GM12878 (cell line): ENCODE data around the gene PIP4K2A. TPM values are rescaled to one million over a fixed set of nuclear protein-coding genes. Genes with fewer than 3 reads are reported as not detected.

Source experiments
- ATAC-seq: fragments of 200-7000 bp; cut with Tn5 transposase; 3 replicates; pipeline ENCODE4 v1.9.1; 2020; ENCODE audit warnings: mild to moderate bottlenecking, moderate library complexity
- BruUV-seq: library from RNA; stranded (reverse); fragments of 400-500 nt; replicated peaks from 2 replicates; lab custom pipeline; 2021; lab: Mats Ljungman, UMichigan
- CTCF ChIA-PET: fragments of 300-600 bp; sonication (Branson Sonifier 250); formaldehyde crosslinking; extraction: SDS; loops from one replicate; lab custom pipeline; 2021; ENCODE audit warnings: inconsistent platforms; lab: Yijun Ruan, JAX
- POLR2A ChIA-PET: fragments of 350-600 bp; formaldehyde crosslinking; extraction: SDS; loops from one replicate; lab custom pipeline; 2021; ENCODE audit warnings: inconsistent platforms; lab: Charles Lee
- RAD21 ChIA-PET: fragments of 300-600 bp; sonication (Branson Sonifier 250); formaldehyde crosslinking; loops from one replicate; lab custom pipeline; 2023; ENCODE audit warnings: antibody characterized with exemption; ENCODE audit not compliant: unreplicated experiment; lab: Charles Lee
- SMC1A ChIA-PET: fragments of 300-600 bp; sonication (Branson Sonifier 250); formaldehyde crosslinking; loops from one replicate; lab custom pipeline; 2023; ENCODE audit not compliant: unreplicated experiment, uncharacterized antibody; lab: Charles Lee
- DNase-seq: peaks from one replicate; pipeline ENCODE4 v3.0.0-alpha.2; 2011; ENCODE audit warnings: low read depth, low spot score
- FAIRE-seq: peaks from 3 replicates; lab custom pipeline; 2011; peaks lifted over from hg19 to GRCh38; lab: Jason Lieb, UNC
- H2AFZ ChIP-seq: 2 replicates; pipeline ENCODE4 v1.6.0; 2011; ENCODE audit warnings: low read depth, low read length, control low read depth; ENCODE audit not compliant: control insufficient read depth
- H3K27ac ChIP-seq: 2 replicates; pipeline ENCODE4 v1.5.1; 2011; ENCODE audit warnings: control low read depth; ENCODE audit not compliant: control insufficient read depth, insufficient read depth
- H3K27me3 ChIP-seq, 2 experiments: replicated peaks in 1 of 2; 2 replicates each; pipeline versions ENCODE4 v1.6.0 to v1.6.1; 2011; ENCODE audit warnings: low read length in 1 of 2; ENCODE audit not compliant: control insufficient read depth in 2 of 2, insufficient read depth in 2 of 2
- H3K36me3 ChIP-seq, 2 experiments: 2 replicates each; pipeline ENCODE4 v1.5.1; 2011; ENCODE audit warnings: low read length in 1 of 2; ENCODE audit not compliant: control insufficient read depth in 2 of 2, insufficient read depth in 2 of 2
- H3K4me1 ChIP-seq: 2 replicates; pipeline ENCODE4 v1.6.1; 2011; ENCODE audit warnings: mild to moderate bottlenecking, low read length, moderate library complexity, mixed read lengths; ENCODE audit not compliant: control insufficient read depth, insufficient read depth
- H3K4me2 ChIP-seq: 2 replicates; pipeline ENCODE4 v1.6.0; 2011; ENCODE audit warnings: control low read depth; ENCODE audit not compliant: control insufficient read depth, insufficient read depth
- H3K4me3 ChIP-seq: fragments of 200-600 bp; sonication (generic); 2 replicates; pipeline ENCODE4 v1.5.1; 2016
- H3K79me2 ChIP-seq: 2 replicates; pipeline ENCODE4 v1.6.0; 2011; ENCODE audit warnings: low read length; ENCODE audit not compliant: control insufficient read depth, insufficient read depth
- H3K9ac ChIP-seq: 2 replicates; pipeline ENCODE4 v1.8.0; 2011; ENCODE audit warnings: low read length, control low read depth, mixed read lengths; ENCODE audit not compliant: control insufficient read depth, insufficient read depth
- H3K9me3 ChIP-seq: replicated peaks from 3 replicates; pipeline ENCODE4 v1.5.1; 2011; ENCODE audit warnings: mild to moderate bottlenecking, low read length; ENCODE audit not compliant: control insufficient read depth, insufficient read depth
- H4K20me1 ChIP-seq: 2 replicates; pipeline ENCODE4 v1.6.0; 2011; ENCODE audit not compliant: control insufficient read depth, insufficient read depth
- ATF7 ChIP-seq: fragments of 450-650 bp; IDR thresholded peaks from 2 replicates; pipeline ENCODE4 v1.6.1; 2016; ENCODE audit warnings: low read depth, mild to moderate bottlenecking
- GABPA ChIP-seq: IDR thresholded peaks from 2 replicates; pipeline ENCODE4 v1.6.1; 2014; ENCODE audit warnings: antibody characterized with exemption, low read depth, mild to moderate bottlenecking, inconsistent platforms
- IKZF1 ChIP-seq: fragments of 450-650 bp; conservative IDR thresholded peaks from 2 replicates; pipeline ENCODE4 v1.6.1; 2017; ENCODE audit warnings: antibody characterized with exemption, mild to moderate bottlenecking
- JUND ChIP-seq: IDR thresholded peaks from 2 replicates; pipeline ENCODE4 v1.6.1; 2012; ENCODE audit warnings: low read depth, mild to moderate bottlenecking, low read length, improper control_type of control experiment, moderate library complexity
- MEF2B ChIP-seq: fragments of 450-650 bp; IDR thresholded peaks from 2 replicates; pipeline ENCODE4 v1.6.1; 2018; ENCODE audit warnings: mild to moderate bottlenecking, moderate library complexity; ENCODE audit not compliant: partially characterized antibody, poor library complexity, severe bottlenecking
- MTA2 ChIP-seq: fragments of 450-650 bp; IDR thresholded peaks from 2 replicates; pipeline ENCODE4 v1.6.1; 2016; ENCODE audit warnings: low read depth, mild to moderate bottlenecking, moderate library complexity
- MXI1 ChIP-seq: fragments of 150-350 bp; IDR thresholded peaks from 2 replicates; pipeline ENCODE4 v1.6.1; 2011; ENCODE audit warnings: low read depth, mild to moderate bottlenecking, inconsistent platforms, low read length, improper control_type of control experiment
- NBN ChIP-seq: fragments of 450-650 bp; IDR thresholded peaks from 2 replicates; pipeline ENCODE4 v1.6.1; 2016
- NFIC ChIP-seq: IDR thresholded peaks from 2 replicates; pipeline ENCODE4 v1.6.1; 2012; ENCODE audit warnings: low read depth, mild to moderate bottlenecking, inconsistent platforms, low read length, moderate library complexity
- PAX5 ChIP-seq: IDR thresholded peaks from 2 replicates; pipeline ENCODE4 v1.6.1; 2011; ENCODE audit warnings: low read depth, low read length, borderline replicate concordance
- POLR2A ChIP-seq: IDR thresholded peaks from 2 replicates; pipeline ENCODE4 v1.6.1; 2011; ENCODE audit warnings: low read depth, mild to moderate bottlenecking, low read length
- POLR2AphosphoS2 ChIP-seq: IDR thresholded peaks from 2 replicates; pipeline ENCODE4 v1.6.1; 2011; ENCODE audit warnings: low read depth, mild to moderate bottlenecking, low read length, improper control_type of control experiment, moderate library complexity
- RUNX3 ChIP-seq: IDR thresholded peaks from 2 replicates; pipeline ENCODE4 v1.6.1; 2012; ENCODE audit warnings: low read length, inconsistent platforms
- SMC3 ChIP-seq: IDR thresholded peaks from 2 replicates; pipeline ENCODE4 v1.6.1; 2011; ENCODE audit warnings: low read length, improper control_type of control experiment, borderline replicate concordance
- ZNF24 ChIP-seq: fragments of 450-650 bp; IDR thresholded peaks from 2 replicates; pipeline ENCODE4 v1.6.1; 2017; ENCODE audit warnings: antibody characterized with exemption, mild to moderate bottlenecking
- WGBS: methylation state at CpG from one replicate; pipeline ENCODE4 v1.1.6; 2016; ENCODE audit warnings: low lambda C conversion rate; ENCODE audit not compliant: insufficient replicate concordance, insufficient coverage; ENCODE audit errors: missing lambda C conversion rate; 5-methylcytosine and 5-hydroxymethylcytosine counted together
- in situ Hi-C: fragments of 300-500 bp; cut with MboI; formaldehyde crosslinking; loops from 9 replicates; pipeline ENCODE4 v1.14.3; 2018; ENCODE audit warnings: mixed read lengths
- intact Hi-C: fragments of 100-400 bp; cut with micrococcal nuclease; formaldehyde crosslinking; loops from one replicate; pipeline ENCODE4 v1.14.2; 2022; ENCODE audit not compliant: unreplicated experiment
- polyA plus RNA-seq, 11 experiments: library from polyadenylated mRNA; depleted of rRNA in 4 of 11; unstranded in 6 of 11; stranded (reverse) in 5 of 11; fragments of >200 nt; fragmentation: Nextera tagmentation in 4 of 11; fragmentation: Illumina TruSeq in 1 of 11; extraction: Ambion mirVana in 4 of 11; extraction: Trizol in 1 of 11; gene quantifications; 1 replicate in 1 of 11; 2 replicates in 10 of 11; pipeline versions ENCODE4 v1.2.1 to v1.2.3, GENCODE V29; 2011 to 2016; ENCODE audit warnings: inconsistent platforms in 2 of 11, missing spikeins in 2 of 11, low read depth in 1 of 11
- total RNA-seq, 4 experiments: library from RNA; depleted of rRNA in 3 of 4; stranded (reverse); fragments of >200 nt in 3 of 4; fragmentation: Illumina TruSeq in 1 of 4; extraction: Trizol in 1 of 4; gene quantifications; 2 replicates each; pipeline versions ENCODE4 v1.2.1 to v1.2.3, GENCODE V29; 2013 to 2021
- TF ChIP-seq, protein P1 (sequence below): fragments of 450-650 bp; IDR thresholded peaks from 2 replicates; pipeline ENCODE4 v1.6.1; 2017; ENCODE audit warnings: low read depth, mild to moderate bottlenecking, moderate library complexity
- TF ChIP-seq, protein P2 (sequence below): IDR thresholded peaks from 2 replicates; pipeline ENCODE4 v1.6.1; 2012; ENCODE audit warnings: low read length, inconsistent platforms
- TF ChIP-seq, protein P3 (sequence below): fragments of 450-650 bp; conservative IDR thresholded peaks from 2 replicates; pipeline ENCODE4 v1.6.1; 2017; ENCODE audit warnings: mild to moderate bottlenecking, moderate library complexity

The PIP4K2A gene
- total and polyA plus RNA-seq, 10 of the 15 experiments (the other 5 are each of a cell fraction or from before 2014, with no cell fraction given), result 54.3 to 139 (median 84.4) TPM

DNA sequence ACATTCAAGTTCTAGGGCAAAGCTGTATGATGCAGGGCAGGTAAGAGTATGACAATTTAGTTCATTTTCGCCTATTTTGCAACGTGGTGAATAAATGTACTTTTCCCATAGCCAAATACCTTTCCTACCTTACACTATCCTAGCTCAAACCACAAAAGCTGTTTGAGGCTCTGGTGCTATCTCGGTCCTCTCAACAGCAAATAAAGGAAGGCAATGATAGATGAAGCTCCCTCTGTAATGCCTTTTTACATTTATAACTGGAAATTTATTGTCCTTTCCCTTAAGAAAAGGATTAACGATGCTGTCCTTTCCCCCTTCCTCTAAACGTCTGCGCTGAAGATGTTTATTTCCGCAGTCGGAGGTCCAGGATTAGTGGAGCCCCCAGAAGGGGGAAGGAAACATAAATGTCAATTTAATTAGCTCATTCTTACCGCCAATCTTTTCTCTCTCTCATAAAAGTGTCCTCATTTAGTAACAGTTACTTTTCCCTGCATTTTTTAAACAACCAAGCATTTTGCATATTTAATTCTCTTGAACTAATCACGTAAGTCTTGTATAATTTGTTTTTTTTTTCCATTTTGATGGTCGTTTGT is 114.6 kb downstream of the PIP4K2A start (continued):
- TF ChIP-seq MXI1, result no peak
- no peak for TF ChIP-seq SMC3
- TF ChIP-seq NBN, result no peak
- no peak for TF ChIP-seq POLR2AphosphoS2
- TF ChIP-seq, all 136 proteins: peak for 0

DNA sequence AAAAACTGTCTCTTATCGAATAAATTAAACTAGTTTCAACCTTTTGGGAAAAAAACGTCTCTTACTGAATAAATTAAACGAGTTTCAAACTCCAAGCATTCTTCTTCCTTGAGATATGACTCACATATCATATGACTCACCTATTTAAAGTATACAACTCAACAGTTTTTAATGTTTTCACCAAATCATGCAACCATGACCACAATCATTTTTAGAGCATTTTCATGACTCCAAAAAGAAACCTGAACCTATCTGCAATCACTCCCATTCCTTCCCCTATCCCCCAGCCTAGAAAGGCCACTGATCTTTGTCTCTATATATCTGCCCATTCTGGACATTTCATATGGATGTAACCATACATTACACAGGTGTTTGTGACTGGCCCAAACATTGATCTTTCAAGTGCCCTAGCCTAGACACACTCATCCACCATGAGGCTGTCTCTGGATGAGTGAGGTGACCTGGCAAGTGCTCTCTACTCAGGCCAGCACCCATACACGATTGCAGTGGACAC is 115.3 kb downstream of the PIP4K2A start:
- no TSS peak for BruUV-seq
- Histone ChIP-seq H3K4me3 (no peak overlapping the region), H3K27me3 (no peaks in the 10 kb centered on the region), H4K20me1 (no peaks in the 10 kb centered on the region), H3K9ac (no peak overlapping the region), H3K27ac (peak overlapping the region; percentile 76), H3K79me2 (peaks cover 53% of the 10 kb centered on the region), H3K9me3 (no peaks in the 10 kb centered on the region), H3K36me3 (peaks cover 2 to 17% of the 10 kb centered on the region in 2 experiments), H2AFZ (no peak overlapping the region), H3K4me1 (peaks cover 50% of the 10 kb centered on the region), H3K4me2 (peak overlapping the region; percentile 58)
- intact Hi-C loops (loop anchor here (5.0 kb wide), 1 partner anchor 33 kb away; no protein-coding TSS in a partner anchor), in situ Hi-C loops (no loop called here)
- ATAC-seq, result peak; percentile 27
- CTCF ChIA-PET, result interaction anchor here (0.6 to 1.2 kb wide), 4 partner anchors 20 to 600 kb away, joined by 3 to 4 read pairs (median 3); no protein-coding TSS in a partner anchor
- SMC1A ChIA-PET, result interaction anchor here (0.6 to 5.5 kb wide), 18 partner anchors 10 to 385 kb away, joined by 3 to 51 read pairs (median 4); no protein-coding TSS in a partner anchor
- RAD21 ChIA-PET, result interaction anchor here (1.0 to 2.8 kb wide), 10 partner anchors 11 to 390 kb away, joined by 3 to 22 read pairs (median 6); no protein-coding TSS in a partner anchor
- POLR2A ChIA-PET, result interaction anchor here (0.9 to 3.5 kb wide), 6 partner anchors 25 to 115 kb away, joined by 3 to 10 read pairs (median 4); partner anchors contain the start of gene PIP4K2A
- DNase-seq, result peak; percentile 49
- WGBS, result 1% methylated on average over 4 of the region's 4 CpGs
- no peak for FAIRE-seq
- TF ChIP-seq, protein P1, sequence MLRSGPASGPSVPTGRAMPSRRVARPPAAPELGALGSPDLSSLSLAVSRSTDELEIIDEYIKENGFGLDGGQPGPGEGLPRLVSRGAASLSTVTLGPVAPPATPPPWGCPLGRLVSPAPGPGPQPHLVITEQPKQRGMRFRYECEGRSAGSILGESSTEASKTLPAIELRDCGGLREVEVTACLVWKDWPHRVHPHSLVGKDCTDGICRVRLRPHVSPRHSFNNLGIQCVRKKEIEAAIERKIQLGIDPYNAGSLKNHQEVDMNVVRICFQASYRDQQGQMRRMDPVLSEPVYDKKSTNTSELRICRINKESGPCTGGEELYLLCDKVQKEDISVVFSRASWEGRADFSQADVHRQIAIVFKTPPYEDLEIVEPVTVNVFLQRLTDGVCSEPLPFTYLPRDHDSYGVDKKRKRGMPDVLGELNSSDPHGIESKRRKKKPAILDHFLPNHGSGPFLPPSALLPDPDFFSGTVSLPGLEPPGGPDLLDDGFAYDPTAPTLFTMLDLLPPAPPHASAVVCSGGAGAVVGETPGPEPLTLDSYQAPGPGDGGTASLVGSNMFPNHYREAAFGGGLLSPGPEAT, result peak; percentile 66; the same call in 1 of the 2 replicates
- TF ChIP-seq GABPA (0 out of 2 replicates have a peak, but pooled peaks have one; percentile 27), JUND (peak; percentile 49; the same call in 1 of the 2 replicates), MTA2 (peak; percentile 55; the same call in 1 of the 2 replicates), POLR2A (no peak), RUNX3 (peak; percentile 73), PAX5 (peak; percentile 98), ATF7 (peak; percentile 81), ZNF24 (no peak), MEF2B (peak; percentile 68), NFIC (peak; percentile 80), IKZF1 (peak; percentile 44; the same call in 1 of the 2 replicates)
- TF ChIP-seq, protein P2, sequence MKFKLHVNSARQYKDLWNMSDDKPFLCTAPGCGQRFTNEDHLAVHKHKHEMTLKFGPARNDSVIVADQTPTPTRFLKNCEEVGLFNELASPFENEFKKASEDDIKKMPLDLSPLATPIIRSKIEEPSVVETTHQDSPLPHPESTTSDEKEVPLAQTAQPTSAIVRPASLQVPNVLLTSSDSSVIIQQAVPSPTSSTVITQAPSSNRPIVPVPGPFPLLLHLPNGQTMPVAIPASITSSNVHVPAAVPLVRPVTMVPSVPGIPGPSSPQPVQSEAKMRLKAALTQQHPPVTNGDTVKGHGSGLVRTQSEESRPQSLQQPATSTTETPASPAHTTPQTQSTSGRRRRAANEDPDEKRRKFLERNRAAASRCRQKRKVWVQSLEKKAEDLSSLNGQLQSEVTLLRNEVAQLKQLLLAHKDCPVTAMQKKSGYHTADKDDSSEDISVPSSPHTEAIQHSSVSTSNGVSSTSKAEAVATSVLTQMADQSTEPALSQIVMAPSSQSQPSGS, result peak; percentile 83
- TF ChIP-seq, protein P3, sequence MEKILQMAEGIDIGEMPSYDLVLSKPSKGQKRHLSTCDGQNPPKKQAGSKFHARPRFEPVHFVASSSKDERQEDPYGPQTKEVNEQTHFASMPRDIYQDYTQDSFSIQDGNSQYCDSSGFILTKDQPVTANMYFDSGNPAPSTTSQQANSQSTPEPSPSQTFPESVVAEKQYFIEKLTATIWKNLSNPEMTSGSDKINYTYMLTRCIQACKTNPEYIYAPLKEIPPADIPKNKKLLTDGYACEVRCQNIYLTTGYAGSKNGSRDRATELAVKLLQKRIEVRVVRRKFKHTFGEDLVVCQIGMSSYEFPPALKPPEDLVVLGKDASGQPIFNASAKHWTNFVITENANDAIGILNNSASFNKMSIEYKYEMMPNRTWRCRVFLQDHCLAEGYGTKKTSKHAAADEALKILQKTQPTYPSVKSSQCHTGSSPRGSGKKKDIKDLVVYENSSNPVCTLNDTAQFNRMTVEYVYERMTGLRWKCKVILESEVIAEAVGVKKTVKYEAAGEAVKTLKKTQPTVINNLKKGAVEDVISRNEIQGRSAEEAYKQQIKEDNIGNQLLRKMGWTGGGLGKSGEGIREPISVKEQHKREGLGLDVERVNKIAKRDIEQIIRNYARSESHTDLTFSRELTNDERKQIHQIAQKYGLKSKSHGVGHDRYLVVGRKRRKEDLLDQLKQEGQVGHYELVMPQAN, result no peak
